Measurements from ENCODE around the gene ARL8A.
"Not testable (repeated sequence)": the region's sequence is repeated elsewhere in the genome, so short reads cannot be mapped to it uniquely, and the experiment has no call there.

GRCh38 chr1:202145744-202146140 is 1.2 kb upstream of the ARL8A start:
- not testable (repeated sequence) for TF ChIP-seq CTCF (IDR thresholded peaks at IDR 0.05; ENCODE audit: low read length); EZH2 (optimal IDR thresholded peaks at IDR 0.05; ENCODE audit: low read depth, low read length); EZH2phosphoT487 (IDR thresholded peaks at IDR 0.05; ENCODE audit: low read length)
